A673 (cell line): ENCODE measurements around the gene FRMD4B.

ENCODE experiments used
- EZH2 ChIP-seq: fragments of 200-600 bp; sonication (generic); IDR thresholded peaks from 2 replicates; pipeline ENCODE4 v1.6.1; 2017; ENCODE audit warnings: borderline replicate concordance, low read depth, mild to moderate bottlenecking, mixed read lengths, antibody characterized with exemption, low read length; ENCODE audit not compliant: poor library complexity, severe bottlenecking
- TF ChIP-seq, protein P1 (sequence below): fragments of 300-800, 200-600 bp; sonication (generic); conservative IDR thresholded peaks from 2 replicates; pipeline ENCODE4 v1.5.1; 2017; ENCODE audit warnings: low read depth, mild to moderate bottlenecking, antibody characterized with exemption, low read length, moderate library complexity, mixed read lengths

DNA sequence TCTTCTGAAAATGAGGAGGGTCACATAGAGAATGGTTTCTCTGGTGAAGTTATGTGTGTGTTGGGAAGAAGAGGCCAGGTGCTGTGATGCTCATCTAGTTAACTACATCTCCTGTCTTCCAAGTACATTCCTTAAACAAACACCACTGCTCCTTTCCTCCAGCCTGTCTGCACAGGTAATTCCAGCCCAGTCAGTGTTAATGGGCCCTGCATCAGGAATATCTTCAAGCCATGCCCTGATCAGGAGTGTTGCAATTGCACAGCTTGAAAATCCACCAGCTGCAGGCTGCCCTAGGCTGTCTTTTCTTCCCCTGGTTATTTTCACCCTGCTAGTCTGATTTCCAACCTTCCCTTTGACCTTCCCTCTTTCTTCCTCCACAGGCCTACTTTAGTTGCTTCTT, 221.6 kb downstream of the FRMD4B start:
- TF ChIP-seq, protein P1, sequence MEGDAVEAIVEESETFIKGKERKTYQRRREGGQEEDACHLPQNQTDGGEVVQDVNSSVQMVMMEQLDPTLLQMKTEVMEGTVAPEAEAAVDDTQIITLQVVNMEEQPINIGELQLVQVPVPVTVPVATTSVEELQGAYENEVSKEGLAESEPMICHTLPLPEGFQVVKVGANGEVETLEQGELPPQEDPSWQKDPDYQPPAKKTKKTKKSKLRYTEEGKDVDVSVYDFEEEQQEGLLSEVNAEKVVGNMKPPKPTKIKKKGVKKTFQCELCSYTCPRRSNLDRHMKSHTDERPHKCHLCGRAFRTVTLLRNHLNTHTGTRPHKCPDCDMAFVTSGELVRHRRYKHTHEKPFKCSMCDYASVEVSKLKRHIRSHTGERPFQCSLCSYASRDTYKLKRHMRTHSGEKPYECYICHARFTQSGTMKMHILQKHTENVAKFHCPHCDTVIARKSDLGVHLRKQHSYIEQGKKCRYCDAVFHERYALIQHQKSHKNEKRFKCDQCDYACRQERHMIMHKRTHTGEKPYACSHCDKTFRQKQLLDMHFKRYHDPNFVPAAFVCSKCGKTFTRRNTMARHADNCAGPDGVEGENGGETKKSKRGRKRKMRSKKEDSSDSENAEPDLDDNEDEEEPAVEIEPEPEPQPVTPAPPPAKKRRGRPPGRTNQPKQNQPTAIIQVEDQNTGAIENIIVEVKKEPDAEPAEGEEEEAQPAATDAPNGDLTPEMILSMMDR: no peak
- TF ChIP-seq EZH2: no peak
